Measurements from ENCODE around the gene ANKRD6.

The ANKRD6 gene

GRCh38 chr6:89680150-89680549 is 247.2 kb downstream of the ANKRD6 start:
- no peak overlapping the region for H3K4me3 ChIP-seq (ENCODE audit: low read depth, low read length)
- TF ChIP-seq, protein P1, sequence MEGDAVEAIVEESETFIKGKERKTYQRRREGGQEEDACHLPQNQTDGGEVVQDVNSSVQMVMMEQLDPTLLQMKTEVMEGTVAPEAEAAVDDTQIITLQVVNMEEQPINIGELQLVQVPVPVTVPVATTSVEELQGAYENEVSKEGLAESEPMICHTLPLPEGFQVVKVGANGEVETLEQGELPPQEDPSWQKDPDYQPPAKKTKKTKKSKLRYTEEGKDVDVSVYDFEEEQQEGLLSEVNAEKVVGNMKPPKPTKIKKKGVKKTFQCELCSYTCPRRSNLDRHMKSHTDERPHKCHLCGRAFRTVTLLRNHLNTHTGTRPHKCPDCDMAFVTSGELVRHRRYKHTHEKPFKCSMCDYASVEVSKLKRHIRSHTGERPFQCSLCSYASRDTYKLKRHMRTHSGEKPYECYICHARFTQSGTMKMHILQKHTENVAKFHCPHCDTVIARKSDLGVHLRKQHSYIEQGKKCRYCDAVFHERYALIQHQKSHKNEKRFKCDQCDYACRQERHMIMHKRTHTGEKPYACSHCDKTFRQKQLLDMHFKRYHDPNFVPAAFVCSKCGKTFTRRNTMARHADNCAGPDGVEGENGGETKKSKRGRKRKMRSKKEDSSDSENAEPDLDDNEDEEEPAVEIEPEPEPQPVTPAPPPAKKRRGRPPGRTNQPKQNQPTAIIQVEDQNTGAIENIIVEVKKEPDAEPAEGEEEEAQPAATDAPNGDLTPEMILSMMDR (IDR thresholded peaks at IDR 0.05; ENCODE audit: borderline replicate concordance, insufficient read depth, low read depth, low read length): no peak

DNA sequence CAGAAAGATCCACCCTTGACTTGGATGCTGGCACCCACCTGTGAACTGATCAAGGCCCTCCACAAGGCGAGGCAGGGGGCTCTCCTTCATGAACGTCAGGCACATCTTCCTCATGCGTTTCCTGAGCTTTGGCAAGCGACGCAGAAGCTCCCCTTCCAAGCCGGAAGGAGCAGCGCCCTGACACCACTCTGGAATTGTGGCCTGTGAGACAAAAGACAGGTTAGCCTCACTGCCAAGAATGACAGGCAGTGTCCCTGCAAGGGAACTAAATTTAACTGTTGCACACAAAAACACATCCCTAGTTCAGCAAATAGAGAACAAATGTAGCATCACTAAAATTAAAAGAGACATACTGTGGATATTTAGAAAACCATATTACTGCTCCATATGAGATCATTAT is 247.6 kb downstream of the ANKRD6 start:
- TF ChIP-seq, protein P1 (IDR thresholded peaks at IDR 0.05; ENCODE audit: borderline replicate concordance, insufficient read depth, low read depth, low read length): no peak
- H3K4me3 ChIP-seq (ENCODE audit: low read depth, low read length): no peak overlapping the region

GRCh38 chr6:89681983-89682564 is 249.1 kb downstream of the ANKRD6 start:
- TF ChIP-seq, protein P1 (IDR thresholded peaks at IDR 0.05; ENCODE audit: borderline replicate concordance, insufficient read depth, low read depth, low read length): no peak
- H3K4me3 ChIP-seq (ENCODE audit: low read depth, low read length): no peak overlapping the region

GRCh38 chr6:89682991-89683390 is 250.0 kb downstream of the ANKRD6 start:
- H3K4me3 ChIP-seq (ENCODE audit: low read depth, low read length): no peak overlapping the region
- TF ChIP-seq, protein P1 (IDR thresholded peaks at IDR 0.05; ENCODE audit: borderline replicate concordance, insufficient read depth, low read depth, low read length): no peak

All from GM12875 (cell line).